Activated naive CD8-positive, alpha-beta T cell (primary cell): ENCODE results near the gene FBXW9.
"Not testable (repeated sequence)": the region's sequence is repeated elsewhere in the genome, so short reads cannot be mapped to it uniquely, and the experiment has no call there.

ENCODE experiments used
- H3K27ac Mint-ChIP-seq: one replicate; pipeline ENCODE4 v1.8.0; 2021; ENCODE audit warnings: mixed read lengths
- H3K27me3 Mint-ChIP-seq: one replicate; pipeline ENCODE4 v1.8.0; 2021; ENCODE audit warnings: mixed read lengths
- H3K36me3 Mint-ChIP-seq: one replicate; pipeline ENCODE4 v1.8.0; 2021; ENCODE audit warnings: mixed read lengths
- H3K4me1 Mint-ChIP-seq: one replicate; pipeline ENCODE4 v1.8.0; 2021; ENCODE audit warnings: low read depth, mixed read lengths
- H3K4me3 Mint-ChIP-seq: one replicate; pipeline ENCODE4 v1.8.0; 2021; ENCODE audit warnings: mild to moderate bottlenecking, mixed read lengths
- H3K9me3 Mint-ChIP-seq: one replicate; pipeline ENCODE4 v1.8.0; 2021; ENCODE audit warnings: low read depth, mixed read lengths

Gene FBXW9

DNA sequence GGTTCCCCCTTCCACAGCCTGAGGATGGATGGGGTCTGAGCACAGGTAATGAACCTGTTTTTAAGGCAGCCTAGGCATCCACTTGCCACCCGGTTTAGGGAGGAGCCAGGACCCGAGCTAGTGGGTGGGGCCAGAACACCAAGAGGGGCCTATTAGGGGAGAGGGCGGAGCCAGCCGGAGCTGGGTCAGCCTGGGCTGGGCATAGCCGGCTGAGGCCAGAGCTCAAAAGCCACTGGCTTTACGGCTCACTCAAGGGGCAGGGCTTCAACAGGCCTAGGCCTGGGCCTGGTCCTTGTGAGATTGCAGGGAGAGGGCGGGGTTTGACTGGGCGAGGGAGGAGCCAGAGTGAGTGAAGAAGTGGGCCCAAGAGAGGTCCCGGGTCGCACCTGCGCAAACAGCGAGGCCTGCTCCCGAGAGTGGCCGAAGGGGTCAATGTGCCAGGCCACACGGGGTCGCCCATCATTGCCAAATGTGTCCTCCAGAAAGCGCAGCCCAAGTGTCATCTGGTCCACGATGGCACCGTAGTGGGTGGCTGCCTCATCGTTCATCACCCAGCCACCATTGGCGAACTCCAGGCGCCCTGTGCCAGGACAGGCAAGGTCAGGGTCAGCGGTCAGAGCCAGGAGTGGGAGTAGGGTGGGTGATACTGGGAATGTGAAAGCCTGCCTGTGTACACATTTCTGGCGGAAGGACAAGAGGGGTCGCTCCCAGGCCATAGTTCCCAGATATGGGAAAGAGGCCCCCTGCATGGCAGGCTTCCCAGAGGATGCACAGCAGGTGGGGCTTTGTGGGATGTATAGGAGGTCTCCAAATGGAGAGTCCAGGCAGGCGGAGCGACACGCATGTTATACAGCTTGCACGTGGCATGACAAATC is 31.8 kb downstream of the FBXW9 start:
- Mint-ChIP-seq H3K27ac (peak overlapping the region; percentile 89), H3K4me3 (peak overlapping the region; percentile 97), H3K9me3 (no peaks in the 10 kb centered on the region), H3K27me3 (no peaks in the 10 kb centered on the region), H3K36me3 (peaks cover 3% of the 10 kb centered on the region), H3K4me1 (peaks cover 44% of the 10 kb centered on the region)

- Mint-ChIP-seq H3K4me1 (peaks cover 19% of the 10 kb centered on the region), H3K36me3 (peaks cover 3% of the 10 kb centered on the region), H3K4me3 (no peak overlapping the region), H3K27me3 (no peaks in the 10 kb centered on the region), H3K9me3 (no peaks in the 10 kb centered on the region), H3K27ac (no peak overlapping the region)
Observed at GRCh38 chr19:12660980-12661379, 35.5 kb downstream of the FBXW9 start.

- H3K9me3 Mint-ChIP-seq: no peaks in the 10 kb centered on the region
- H3K4me1 Mint-ChIP-seq: peaks cover 3% of the 10 kb centered on the region
- no peaks in the 10 kb centered on the region for H3K27me3 Mint-ChIP-seq
- peaks cover 10% of the 10 kb centered on the region for H3K36me3 Mint-ChIP-seq
- no peak overlapping the region for H3K27ac Mint-ChIP-seq
- no peak overlapping the region for H3K4me3 Mint-ChIP-seq
Observed at GRCh38 chr19:12657966-12658365, 38.5 kb downstream of the FBXW9 start.

GRCh38 chr19:12656899-12657571 is 39.4 kb downstream of the FBXW9 start:
- Mint-ChIP-seq H3K4me3 (no peak overlapping the region), H3K9me3 (no peaks in the 10 kb centered on the region), H3K27ac (no peak overlapping the region), H3K36me3 (peaks cover 10% of the 10 kb centered on the region), H3K27me3 (no peaks in the 10 kb centered on the region), H3K4me1 (peaks cover 3% of the 10 kb centered on the region)

DNA sequence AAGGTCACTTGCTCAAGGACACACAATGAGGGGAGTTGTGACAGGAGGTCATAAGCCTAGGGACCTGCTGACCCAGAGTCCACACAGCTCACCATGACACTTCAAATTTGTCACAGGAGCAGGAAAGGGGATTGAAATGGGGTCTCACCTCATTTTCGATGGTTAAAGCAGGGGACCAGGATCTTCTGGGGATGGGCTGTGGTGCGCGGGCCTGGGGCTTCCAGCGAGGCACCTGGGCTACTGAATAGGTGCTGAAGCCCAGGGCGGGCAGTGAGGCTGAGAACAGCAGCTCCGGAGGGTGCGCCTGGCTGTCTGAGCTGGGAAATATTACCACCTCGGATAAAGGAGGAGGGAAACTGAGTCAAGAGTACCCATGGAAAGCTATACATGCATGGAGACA is 40.9 kb downstream of the FBXW9 start:
- Mint-ChIP-seq H3K27me3 (no peaks in the 10 kb centered on the region), H3K9me3 (no peaks in the 10 kb centered on the region), H3K36me3 (peaks cover 17% of the 10 kb centered on the region), H3K4me3 (no peak overlapping the region), H3K4me1 (peaks cover 3% of the 10 kb centered on the region), H3K27ac (no peak overlapping the region)

DNA sequence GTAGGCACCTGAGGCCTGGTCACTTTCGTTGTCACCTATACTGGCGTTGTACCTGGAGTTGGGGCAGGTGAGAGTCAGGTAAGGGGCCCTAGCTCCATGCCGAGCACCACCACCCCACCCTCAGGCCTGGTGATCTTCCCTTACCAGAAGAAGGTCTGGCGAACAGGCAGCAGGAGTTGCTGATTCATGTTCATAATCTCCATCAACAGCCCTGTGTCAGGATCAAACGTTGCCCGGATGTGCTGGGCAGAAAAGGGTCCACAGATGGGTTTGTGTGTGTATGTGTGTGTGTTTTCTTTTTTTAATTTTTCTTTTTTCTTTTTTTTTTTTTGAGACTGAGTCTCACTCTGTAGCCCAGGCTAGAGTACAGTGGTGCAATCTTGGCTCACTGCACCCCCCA is 44.2 kb downstream of the FBXW9 start:
- H3K27me3 Mint-ChIP-seq: no peaks in the 10 kb centered on the region
- H3K27ac Mint-ChIP-seq: no peak overlapping the region
- no peak overlapping the region for H3K4me3 Mint-ChIP-seq
- peaks cover 14% of the 10 kb centered on the region for H3K36me3 Mint-ChIP-seq
- peaks cover 2% of the 10 kb centered on the region for H3K4me1 Mint-ChIP-seq
- no peaks in the 10 kb centered on the region for H3K9me3 Mint-ChIP-seq

DNA sequence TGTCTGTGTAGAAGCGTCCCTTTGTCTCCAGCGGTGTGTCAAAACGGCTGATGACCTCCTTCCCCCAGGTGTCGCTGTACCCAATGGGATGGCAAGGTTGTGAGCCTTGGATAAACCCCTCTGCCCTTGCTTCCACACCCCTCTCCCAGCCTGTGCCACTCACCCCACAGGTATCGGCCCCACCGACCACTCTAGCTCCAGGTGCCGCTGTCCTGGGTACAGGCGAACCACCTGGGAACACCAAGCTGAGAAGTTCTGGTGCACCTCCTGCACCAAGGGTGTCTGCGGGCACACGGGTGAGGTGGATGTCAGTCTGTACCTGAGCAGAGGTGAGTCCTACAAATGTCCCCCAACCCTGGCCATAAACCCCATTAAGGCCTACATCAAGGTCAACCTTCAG is 46.5 kb downstream of the FBXW9 start:
- peaks cover 7% of the 10 kb centered on the region for H3K36me3 Mint-ChIP-seq
- H3K27me3 Mint-ChIP-seq: no peaks in the 10 kb centered on the region
- no peak overlapping the region for H3K4me3 Mint-ChIP-seq
- no peak overlapping the region for H3K27ac Mint-ChIP-seq
- peaks cover 2% of the 10 kb centered on the region for H3K4me1 Mint-ChIP-seq
- H3K9me3 Mint-ChIP-seq: no peaks in the 10 kb centered on the region

- Mint-ChIP-seq H3K4me1 (peaks cover 2% of the 10 kb centered on the region), H3K9me3 (no peaks in the 10 kb centered on the region), H3K36me3 (peaks cover 7% of the 10 kb centered on the region), H3K27ac (no peak overlapping the region), H3K4me3 (no peak overlapping the region), H3K27me3 (no peaks in the 10 kb centered on the region)
Observed at GRCh38 chr19:12648088-12648487, 48.3 kb downstream of the FBXW9 start.

- Mint-ChIP-seq H3K27ac (no peak overlapping the region), H3K4me3 (no peak overlapping the region), H3K4me1 (peaks cover 2% of the 10 kb centered on the region), H3K27me3 (no peaks in the 10 kb centered on the region), H3K36me3 (peaks cover 7% of the 10 kb centered on the region), H3K9me3 (no peaks in the 10 kb centered on the region)
Observed at GRCh38 chr19:12647490-12648071, 48.9 kb downstream of the FBXW9 start.

DNA sequence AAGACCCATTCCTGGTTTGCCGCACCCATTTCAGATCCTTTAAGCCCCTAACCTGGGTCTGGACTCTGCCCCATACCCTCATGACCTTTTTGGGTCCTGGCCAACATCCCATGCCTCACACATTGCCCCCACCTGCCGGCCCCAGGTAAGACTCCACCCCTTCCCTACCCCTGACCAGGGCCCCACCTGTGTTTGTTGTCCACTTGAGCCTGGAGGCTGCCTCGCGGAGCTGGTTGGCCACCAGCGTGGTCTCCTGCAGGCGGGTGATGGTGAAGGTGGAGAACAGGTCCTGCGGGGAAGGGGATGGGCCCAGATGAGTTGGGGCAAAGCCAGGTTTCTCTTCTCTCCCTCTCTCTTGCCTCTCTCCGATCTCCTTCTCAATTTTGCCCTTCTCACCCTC is 49.4 kb downstream of the FBXW9 start:
- Mint-ChIP-seq H3K4me1 (peaks cover 2% of the 10 kb centered on the region), H3K4me3 (no peak overlapping the region), H3K36me3 (peaks cover 7% of the 10 kb centered on the region), H3K9me3 (no peaks in the 10 kb centered on the region), H3K27me3 (no peaks in the 10 kb centered on the region), H3K27ac (no peak overlapping the region)

DNA sequence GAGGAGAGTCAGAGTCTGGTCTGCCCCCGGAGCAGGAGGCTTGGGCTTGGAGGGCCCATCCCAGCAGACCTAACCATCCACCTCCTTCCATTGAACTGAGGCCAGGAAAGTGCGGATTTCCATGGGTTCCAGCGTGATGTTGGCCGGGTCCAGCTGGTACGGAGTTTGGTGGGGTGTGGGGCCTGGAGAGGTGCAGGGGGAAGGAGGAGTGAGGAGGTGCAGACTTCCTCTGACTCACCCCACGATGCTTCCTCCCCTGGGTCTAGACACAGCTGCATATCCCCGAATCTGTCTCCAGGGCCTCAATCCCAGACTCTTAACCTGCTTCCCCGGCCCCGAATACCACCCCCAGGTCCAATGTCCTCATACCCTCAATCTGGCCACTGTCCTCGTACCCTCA is 49.9 kb downstream of the FBXW9 start:
- Mint-ChIP-seq H3K36me3 (peaks cover 3% of the 10 kb centered on the region), H3K27ac (no peak overlapping the region), H3K4me3 (no peak overlapping the region), H3K4me1 (peaks cover 2% of the 10 kb centered on the region), H3K27me3 (no peaks in the 10 kb centered on the region), H3K9me3 (no peaks in the 10 kb centered on the region)

DNA sequence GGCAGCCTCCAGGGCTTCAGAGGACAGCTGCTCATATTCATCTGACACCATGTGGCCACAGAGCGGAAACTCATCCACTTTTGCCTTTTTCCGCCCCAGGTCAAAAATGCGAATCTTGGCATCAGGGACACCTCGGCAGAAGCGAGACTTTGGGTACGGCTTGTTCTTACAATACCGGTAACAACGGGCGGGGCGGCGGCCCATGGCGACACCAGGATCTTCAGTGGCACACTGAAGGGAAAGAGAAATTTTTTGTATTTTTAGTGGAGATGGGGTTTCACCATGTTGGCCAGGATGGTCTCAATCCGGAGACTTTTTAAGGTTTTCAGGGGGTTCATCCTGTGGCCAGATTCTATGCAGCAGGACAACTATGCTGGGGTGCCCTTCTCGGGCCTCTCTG is 52.7 kb downstream of the FBXW9 start:
- H3K36me3 Mint-ChIP-seq, H3K27me3 Mint-ChIP-seq, H3K9me3 Mint-ChIP-seq, H3K4me3 Mint-ChIP-seq, H3K27ac Mint-ChIP-seq: not testable (repeated sequence)
- H3K4me1 Mint-ChIP-seq: peaks cover 15% of the 10 kb centered on the region

- Mint-ChIP-seq H3K9me3 (no peaks in the 10 kb centered on the region), H3K4me3 (no peak overlapping the region), H3K36me3 (no peaks in the 10 kb centered on the region), H3K27me3 (no peaks in the 10 kb centered on the region), H3K4me1 (peaks cover 13% of the 10 kb centered on the region), H3K27ac (no peak overlapping the region)
Observed at GRCh38 chr19:12642506-12642905, 53.9 kb downstream of the FBXW9 start.

- Mint-ChIP-seq H3K27ac (no peak overlapping the region), H3K4me3 (no peak overlapping the region), H3K4me1 (peaks cover 19% of the 10 kb centered on the region), H3K27me3 (no peaks in the 10 kb centered on the region), H3K9me3 (no peaks in the 10 kb centered on the region), H3K36me3 (no peaks in the 10 kb centered on the region)
Observed at GRCh38 chr19:12641456-12641855, 55.0 kb downstream of the FBXW9 start.

GRCh38 chr19:12639901-12640613 is 56.4 kb downstream of the FBXW9 start:
- Mint-ChIP-seq H3K36me3 (no peaks in the 10 kb centered on the region), H3K4me1 (peaks cover 24% of the 10 kb centered on the region), H3K4me3 (peak overlapping the region; percentile 85)

More at GRCh38 chr19:12639901-12640613, 56.4 kb downstream of the FBXW9 start:
- H3K27ac Mint-ChIP-seq: peak overlapping the region; percentile 90
- H3K27me3 Mint-ChIP-seq: no peaks in the 10 kb centered on the region
- H3K9me3 Mint-ChIP-seq: no peaks in the 10 kb centered on the region
